ENCODE measurements around the gene MST1.
"Not testable (repeated sequence)": the region's sequence is repeated elsewhere in the genome, so short reads cannot be mapped to it uniquely, and the experiment has no call there.

The MST1 gene

DNA sequence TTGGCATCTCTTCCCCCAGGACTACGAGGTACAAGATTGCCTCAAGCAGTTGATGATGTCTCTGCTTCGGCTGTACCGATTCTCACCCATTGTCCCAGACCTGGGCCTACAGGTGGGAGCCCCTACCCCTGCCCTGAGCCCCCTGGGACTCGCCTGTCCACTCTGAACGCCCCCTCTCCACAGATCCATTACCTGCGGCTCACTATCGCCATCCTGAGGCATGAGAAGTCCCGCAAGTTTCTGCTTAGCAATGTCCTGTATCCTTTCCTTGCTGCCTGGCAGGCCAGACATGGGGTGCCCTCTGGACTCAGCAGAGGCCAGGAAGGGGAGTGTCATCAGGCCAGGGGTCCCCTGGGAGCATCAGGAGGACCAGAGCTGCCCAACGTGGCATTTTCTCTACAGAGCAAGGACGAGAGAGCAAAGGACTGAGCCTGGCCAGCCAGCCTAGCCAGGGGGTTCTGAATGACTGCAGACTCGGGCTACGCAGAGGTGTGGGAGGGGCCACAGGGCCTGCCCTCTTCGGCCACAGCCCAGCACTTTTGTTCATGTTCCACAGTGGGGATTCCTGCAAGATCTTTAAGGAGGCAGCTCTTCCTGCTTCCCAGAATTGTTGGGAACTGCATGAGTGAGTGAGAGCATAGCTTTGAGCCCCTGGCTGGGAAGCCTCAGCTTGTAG, 11.3 kb upstream of the MST1 start:
- DNase-seq (ENCODE audit: low read depth in 2 of 2), result no peak

DNA sequence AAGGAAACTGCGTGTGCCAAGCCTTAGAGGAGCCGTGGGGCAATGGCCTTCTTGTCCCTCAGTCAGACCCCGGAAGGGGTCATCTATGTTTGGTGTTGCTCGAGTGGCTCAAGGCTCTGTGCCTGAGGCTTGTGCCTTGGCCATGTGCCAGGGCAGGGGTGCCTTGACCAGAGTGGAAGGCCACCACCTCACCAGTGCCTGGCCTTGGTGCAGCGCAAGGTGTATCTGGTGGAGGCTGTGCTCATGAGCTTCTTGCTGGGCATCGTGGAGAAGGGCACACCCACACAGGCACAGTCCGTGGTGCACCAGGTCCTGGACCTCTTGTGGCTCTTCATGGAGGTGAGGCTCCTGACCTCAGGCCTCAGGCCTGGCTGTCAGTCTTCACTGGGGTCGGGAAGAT, 10.7 kb upstream of the MST1 start:
- DNase-seq (ENCODE audit: low read depth in 2 of 2), result no peak

DNA sequence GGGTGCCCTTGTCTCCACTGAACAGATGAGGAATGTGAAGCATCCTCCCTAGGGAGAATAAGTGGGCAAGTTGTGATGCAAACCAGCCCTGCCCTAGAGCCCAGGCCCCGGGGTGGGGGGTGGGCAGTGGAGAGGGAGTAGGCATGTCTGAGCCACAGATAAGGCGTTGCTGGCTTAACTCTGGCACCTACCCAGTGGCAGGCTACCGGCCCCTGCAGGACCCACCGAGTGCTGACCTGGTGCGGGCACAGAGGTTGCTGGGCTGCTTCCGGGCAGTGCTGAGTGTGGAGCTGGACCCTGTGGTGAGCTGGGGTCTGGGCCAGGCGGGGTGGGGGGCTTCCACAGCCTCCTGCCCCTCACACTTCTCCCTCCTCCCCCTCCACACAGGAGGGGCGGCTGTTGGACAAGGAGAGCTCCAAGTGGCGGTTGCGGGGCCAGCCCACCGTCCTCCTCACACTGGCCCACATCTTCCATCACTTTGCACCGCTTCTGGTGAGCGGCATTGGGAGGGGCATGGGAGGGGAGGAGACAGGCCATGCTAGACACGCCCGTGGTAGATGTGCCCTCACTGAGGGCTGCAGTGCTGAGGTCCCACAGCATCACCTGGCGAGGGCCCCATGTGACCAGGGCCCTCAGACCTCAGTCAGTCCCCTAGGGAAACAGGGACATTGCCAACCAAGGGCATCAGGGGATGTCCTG, 10.2 kb upstream of the MST1 start:
- DNase-seq (ENCODE audit: low read depth in 2 of 2), result no peak

- not testable (repeated sequence) for DNase-seq (ENCODE audit: low read depth in 2 of 2)
These were observed 6.2 kb upstream of the MST1 start for GRCh38 chr3:49695350-49696015.

- not testable (repeated sequence) for DNase-seq (ENCODE audit: low read depth in 2 of 2)
These were observed 5.3 kb upstream of the MST1 start for GRCh38 chr3:49694409-49695070.

DNA sequence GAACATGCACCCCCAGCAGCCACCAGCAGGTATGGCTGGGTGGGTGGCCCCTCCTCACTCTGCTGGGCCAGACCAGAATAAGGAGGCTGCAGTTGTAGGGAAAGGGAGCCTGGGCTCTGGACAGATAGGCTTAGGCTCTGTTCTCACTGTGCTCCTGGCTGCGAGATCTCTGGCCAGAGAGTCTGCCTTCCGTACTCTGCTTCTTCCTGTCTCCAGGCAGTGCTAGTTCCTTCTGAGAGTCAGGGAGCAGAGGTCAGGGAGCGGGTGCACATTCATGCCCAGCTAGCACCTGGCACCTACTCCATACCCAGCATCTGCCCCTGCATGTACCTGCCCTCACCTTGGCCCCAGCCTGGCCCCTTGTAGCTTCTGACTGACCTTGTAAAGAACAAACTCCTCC, 2.2 kb upstream of the MST1 start:
- not testable (repeated sequence) for DNase-seq (ENCODE audit: low read depth in 2 of 2)

DNA sequence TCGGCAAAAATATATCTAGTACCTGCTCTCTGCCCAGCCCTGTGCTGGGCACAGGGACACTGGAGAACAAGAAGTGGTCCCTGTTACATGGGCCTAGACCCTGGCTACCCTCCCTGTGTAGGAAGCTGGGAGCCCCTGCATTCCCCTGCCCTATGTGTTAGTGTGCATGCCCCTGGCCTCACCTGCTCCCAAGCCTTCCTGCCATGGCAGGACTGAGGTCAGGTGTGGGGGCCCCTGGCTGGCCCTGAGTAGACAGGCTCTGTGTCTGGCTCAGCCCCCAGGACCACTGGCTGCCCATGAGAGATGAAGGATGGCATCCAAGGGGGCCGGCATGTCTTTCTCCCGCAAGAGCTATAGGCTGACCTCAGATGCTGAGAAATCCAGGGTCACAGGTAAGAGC, 1.6 kb upstream of the MST1 start:
- DNase-seq (ENCODE audit: low read depth in 2 of 2), result not testable (repeated sequence)

GRCh38 chr3:49689908-49690624, 792 bp upstream of the MST1 start:
- not testable (repeated sequence) for DNase-seq (ENCODE audit: low read depth in 2 of 2)

- DNase-seq (ENCODE audit: low read depth in 2 of 2), result not testable (repeated sequence)
These were observed 782 bp downstream of the MST1 start for GRCh38 chr3:49688338-49689045.

DNA sequence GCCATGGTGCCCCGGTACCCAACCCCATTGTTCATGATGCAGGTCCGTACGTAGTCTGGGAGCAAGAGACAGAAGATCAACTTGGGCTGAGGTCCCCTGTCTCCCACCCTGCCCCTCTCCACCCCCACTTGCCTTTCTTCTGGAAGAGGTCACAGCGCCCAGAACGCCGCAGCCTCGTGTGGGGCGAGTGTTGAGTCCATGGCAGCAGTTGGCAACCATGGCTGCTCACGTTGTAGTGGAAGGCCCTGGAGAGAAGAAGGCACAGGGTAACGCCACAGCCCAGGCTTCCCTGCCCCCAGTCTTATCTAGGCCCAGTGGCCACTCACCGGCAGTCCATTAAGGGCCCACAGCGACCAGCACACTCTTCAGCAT, 1.9 kb downstream of the MST1 start:
- DNase-seq (ENCODE audit: low read depth in 2 of 2), result not testable (repeated sequence)

DNA sequence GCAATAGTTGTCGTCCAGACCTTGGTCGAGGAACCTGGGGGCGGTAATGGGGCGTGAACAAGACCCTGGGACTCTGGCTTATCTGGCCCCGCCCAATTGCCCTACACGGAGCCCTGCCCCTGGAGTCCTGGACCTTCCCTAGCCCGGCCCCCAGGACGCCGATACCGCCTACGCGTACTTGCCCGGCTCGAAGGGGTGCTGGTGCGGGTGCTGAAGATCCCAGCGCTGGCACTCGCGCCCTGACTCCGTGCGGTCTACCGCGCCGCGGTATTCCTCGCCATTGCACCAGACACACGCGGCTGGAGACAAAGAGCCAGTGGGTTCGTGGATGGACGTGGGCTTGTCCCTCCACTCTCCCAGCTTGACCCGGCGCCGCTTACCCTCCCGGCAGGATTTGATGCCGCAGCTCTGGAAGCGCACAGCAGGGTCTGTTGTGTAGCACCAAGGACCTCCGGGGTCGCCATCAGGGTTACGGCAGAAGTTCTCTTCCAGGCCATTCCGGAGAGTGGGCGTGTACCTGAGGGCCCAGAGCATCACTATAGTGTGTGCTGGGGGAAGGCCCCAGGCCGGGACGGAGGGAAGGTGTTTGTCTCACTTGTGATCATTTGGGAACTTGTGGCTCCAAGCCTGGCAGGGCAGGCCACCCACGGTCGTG, 2.4 kb downstream of the MST1 start:
- peak in 1 of 2 donors; percentile 37 for DNase-seq (ENCODE audit: low read depth in 2 of 2)

- DNase-seq (ENCODE audit: low read depth in 2 of 2), result not testable (repeated sequence)
These were observed 2.9 kb downstream of the MST1 start for GRCh38 chr3:49686346-49686745.

GRCh38 chr3:49685846-49686245, 3.4 kb downstream of the MST1 start:
- not testable (repeated sequence) for DNase-seq (ENCODE audit: low read depth in 2 of 2)

- DNase-seq (ENCODE audit: low read depth in 2 of 2), result not testable (repeated sequence)
These were observed 4.2 kb downstream of the MST1 start for GRCh38 chr3:49685103-49685502.

DNA sequence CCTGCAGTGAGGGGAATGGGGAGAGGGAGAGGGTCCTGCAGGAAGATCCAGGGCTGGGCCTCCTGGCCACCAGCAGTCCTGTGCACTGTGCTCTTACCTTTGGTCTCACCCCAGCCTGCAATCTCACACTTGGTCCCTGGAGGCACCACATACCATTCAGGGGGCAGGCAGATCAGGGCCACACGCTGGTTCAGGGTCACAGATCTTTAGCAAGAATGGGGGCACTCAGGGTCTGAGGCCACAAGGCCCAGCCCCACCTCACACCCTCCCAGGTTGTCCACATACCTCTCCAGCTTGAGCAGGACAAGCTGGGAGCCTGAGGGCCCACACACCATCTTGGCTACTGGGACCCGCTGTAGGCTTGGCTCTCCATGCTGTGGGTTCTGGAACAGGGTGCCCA, 4.8 kb downstream of the MST1 start:
- DNase-seq (ENCODE audit: low read depth in 2 of 2), result not testable (repeated sequence)

DNA sequence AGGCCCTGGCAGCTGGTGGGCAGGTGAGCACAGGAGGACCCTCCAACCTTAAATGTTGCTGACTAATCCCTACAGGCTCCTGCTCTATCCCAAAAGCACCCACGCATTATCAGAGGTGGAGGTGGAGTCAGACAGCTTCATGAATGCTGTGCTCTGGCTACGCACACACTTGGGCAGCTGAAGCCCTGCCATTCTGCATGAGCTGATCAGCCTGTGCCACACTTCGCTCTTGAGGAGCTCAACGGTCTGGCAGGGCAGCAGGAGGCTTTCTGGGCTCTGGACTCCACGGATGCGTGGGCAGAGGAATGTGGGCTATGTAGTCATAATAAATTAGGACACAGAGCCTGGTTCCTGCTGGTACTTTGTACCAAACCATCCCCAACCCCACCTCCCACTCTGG, 6.1 kb downstream of the MST1 start:
- DNase-seq (ENCODE audit: low read depth in 2 of 2), result no peak

GRCh38 chr3:49681543-49681942, 7.7 kb downstream of the MST1 start:
- no peak for DNase-seq (ENCODE audit: low read depth in 2 of 2)

DNA sequence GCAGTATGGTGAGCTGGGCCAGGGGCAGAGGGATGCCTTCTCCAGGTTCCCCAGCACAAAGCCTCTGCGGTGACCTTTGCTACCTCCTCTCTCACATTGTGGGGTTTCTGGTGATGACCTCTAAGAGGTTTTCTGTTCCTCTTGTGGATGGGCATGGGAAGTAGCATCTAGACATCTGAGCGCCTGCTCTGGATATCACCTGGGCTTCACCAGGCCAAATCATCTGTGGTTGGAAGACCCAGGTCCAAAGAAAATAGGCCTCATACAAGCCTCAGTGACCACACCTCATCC, 8.1 kb downstream of the MST1 start:
- no peak for DNase-seq (ENCODE audit: low read depth in 2 of 2)

DNA sequence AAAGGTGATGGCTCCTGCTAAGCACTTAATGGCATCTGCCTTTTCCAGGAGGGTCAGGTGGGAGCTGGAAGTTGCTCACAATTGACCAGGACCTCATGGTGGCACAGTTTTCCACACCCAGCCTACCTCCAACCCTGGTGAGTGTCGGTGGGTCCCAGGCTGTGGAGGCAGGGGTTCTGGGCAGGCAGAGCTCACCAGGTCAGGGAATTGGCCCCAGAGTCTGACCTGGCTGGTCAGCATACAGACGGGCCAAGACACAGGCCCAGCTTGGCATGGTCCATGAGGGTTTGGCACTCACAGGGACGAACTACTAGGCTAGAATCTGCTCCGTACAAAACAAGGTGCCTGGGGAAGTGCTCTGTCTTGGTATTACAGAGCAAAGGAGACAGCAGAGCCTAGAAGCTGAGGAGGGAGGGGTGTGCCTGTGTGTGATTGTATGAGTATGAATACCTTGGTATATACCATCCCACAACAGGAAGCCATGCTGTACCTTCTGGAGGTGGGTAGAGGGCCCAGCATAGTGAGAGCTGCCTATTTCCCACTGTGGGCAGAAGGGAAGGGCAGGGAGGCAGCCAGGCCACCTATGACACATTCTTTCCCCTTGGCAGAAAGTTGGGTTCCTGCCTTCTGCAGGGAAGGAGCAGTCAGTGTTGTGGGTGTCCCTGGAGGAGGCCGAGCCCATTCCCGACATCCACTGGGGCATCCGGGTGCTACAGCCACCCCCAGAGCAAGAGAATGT, 8.6 kb downstream of the MST1 start:
- no peak for DNase-seq (ENCODE audit: low read depth in 2 of 2)

DNA sequence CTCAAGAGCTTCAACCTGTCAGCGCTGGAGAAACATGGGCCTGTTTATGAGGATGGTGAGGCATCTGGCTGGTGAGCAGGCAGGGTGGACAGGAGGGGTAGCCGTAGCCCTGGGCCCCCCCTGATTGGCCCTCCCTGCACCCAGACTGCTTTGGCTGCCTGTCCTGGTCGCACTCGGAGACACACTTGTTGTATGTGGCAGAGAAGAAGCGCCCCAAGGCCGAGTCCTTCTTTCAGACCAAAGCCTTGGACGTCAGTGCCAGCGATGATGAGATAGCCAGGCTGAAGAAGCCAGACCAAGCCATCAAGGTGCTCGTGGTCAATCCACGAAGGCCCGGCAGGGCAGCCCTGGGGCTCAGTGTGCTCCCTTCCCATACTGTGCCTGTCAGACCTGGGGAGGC, 13.4 kb downstream of the MST1 start:
- DNase-seq (ENCODE audit: low read depth in 2 of 2), result no peak

Measured in stimulated activated CD4-positive, alpha-beta T cell treated with anti-CD3 and anti-CD28 coated beads, Interleukin-4, amount 100 ng/mL, for 48 hours (primary cell).